Uterus (tissue), 2 donors: ENCODE results near the gene JPH3.

Source experiments
- CTCF ChIP-seq, 4 experiments: fragments of 200-600 bp in 2 of 4; fragments of 450-650 bp in 2 of 4; sonication (generic) in 2 of 4; IDR thresholded peaks; one replicate each; pipeline ENCODE4 v1.5.1; 2016 to 2019; ENCODE audit warnings: antibody characterized with exemption in 4 of 4, mild to moderate bottlenecking in 2 of 4, moderate library complexity in 1 of 4
- POLR2A ChIP-seq, 2 donors: fragments of 450-650 bp; IDR thresholded peaks; one replicate each; pipeline ENCODE4 v1.6.1; 2016; ENCODE audit warnings: antibody characterized with exemption in 2 of 2, mild to moderate bottlenecking in 1 of 2, moderate library complexity in 1 of 2

GRCh38 chr16:87618216-87618615 is 15.9 kb downstream of the JPH3 start:
- TF ChIP-seq POLR2A (IDR thresholded peaks at IDR 0.05) (no peak), CTCF (IDR thresholded peaks at IDR 0.05) (no peak)
